ENCODE data around the gene SLC44A3. TPM values are rescaled to one million over a fixed set of nuclear protein-coding genes. Genes with fewer than 3 reads are reported as not detected.

SLC44A3 gene
- total and polyA plus RNA-seq, 2 experiments from 2014 or later: 2.9 to 4.5 TPM

- peaks cover 8% of the 10 kb centered on the region; the same call in 2 of the 3 replicates for H3K4me1 Mint-ChIP-seq
- H3K4me2 ChIP-seq: no peak overlapping the region
- no peak overlapping the region for H3K4me3 ChIP-seq
- H3K36me3 ChIP-seq (ENCODE audit: insufficient read depth): no peaks in the 10 kb centered on the region
- H4K20me1 ChIP-seq (replicated peaks; ENCODE audit: insufficient read depth): no peaks in the 10 kb centered on the region
- no peaks in the 10 kb centered on the region for H3K9me2 ChIP-seq (ENCODE audit: insufficient read depth)
- H3K79me2 ChIP-seq (replicated peaks; ENCODE audit: insufficient read depth): no peaks in the 10 kb centered on the region
- H3K9me3 Mint-ChIP-seq: no peaks in the 10 kb centered on the region
- no peak overlapping the region for H3K27ac ChIP-seq (ENCODE audit: low read depth)
- H3F3A ChIP-seq (replicated peaks; ENCODE audit: low read depth): no peaks in the 10 kb centered on the region
- no peak for DNase-seq (ENCODE audit: low spot score)
- no peak for TF ChIP-seq ETS1 (IDR thresholded peaks at IDR 0.05)
- no peak for TF ChIP-seq STAT1 (IDR thresholded peaks at IDR 0.05; ENCODE audit: unreplicated experiment)
- no peak for TF ChIP-seq EZH2phosphoT487 (IDR thresholded peaks at IDR 0.05; ENCODE audit: unreplicated experiment)
- TF ChIP-seq CTCF (conservative IDR thresholded peaks at IDR 0.05; ENCODE audit: low read depth in 2 of 2): 0 out of 4 replicates have a peak, but pooled peaks of 1 of the 2 experiments have one; percentile 14
- TF ChIP-seq REST (IDR thresholded peaks at IDR 0.05; ENCODE audit: unreplicated experiment): no peak
- no peak for TF ChIP-seq ZNF462 (CRISPR knock-in tag; IDR thresholded peaks at IDR 0.05)
- TF ChIP-seq CREB1 (CRISPR knock-in tag; IDR thresholded peaks at IDR 0.05; ENCODE audit: low read depth): no peak
- no peak overlapping the region for H3K27ac Mint-ChIP-seq
- no peaks in the 10 kb centered on the region for H3K4me1 ChIP-seq (ENCODE audit: insufficient read depth)
- H2AFZ ChIP-seq: no peak overlapping the region
- no peak overlapping the region for H3K4me3 Mint-ChIP-seq
- peak; percentile 45; the same call in 2 of the 3 replicates for ATAC-seq
- H3K27me3 ChIP-seq (ENCODE audit: insufficient read depth): no peaks in the 10 kb centered on the region
- H3K27me3 Mint-ChIP-seq (ENCODE audit: insufficient read depth, low read depth, poor library complexity): no peaks in the 10 kb centered on the region
- no peaks in the 10 kb centered on the region for H3K36me3 Mint-ChIP-seq (ENCODE audit: low read depth)
Measured at GRCh38 chr1:94792473-94793295, 27.5 kb upstream of the SLC44A3 start.

All from GM23338 (cell line).